Measurements from ENCODE around the gene SOD3.

The SOD3 gene

GRCh38 chr4:24794916-24795665, at the start of gene SOD3:
TSS of gene SOD3 (plus strand) at chr4:24795573. CDS start at chr4:24799522, 3,949 bp downstream.
- no peak for DNase-seq (ENCODE audit: low spot score)

GRCh38 chr4:24747234-24747975, 48.0 kb upstream of the SOD3 start:
- DNase-seq (ENCODE audit: low spot score) = no peak

GRCh38 chr4:24748023-24748422, 47.4 kb upstream of the SOD3 start:
- DNase-seq (ENCODE audit: low spot score) = no peak

- DNase-seq (ENCODE audit: low spot score) = no peak
Measured at GRCh38 chr4:24748758-24749350, 46.5 kb upstream of the SOD3 start.

- DNase-seq (ENCODE audit: low spot score) = no peak
Measured at GRCh38 chr4:24750106-24750505, 45.3 kb upstream of the SOD3 start.

- DNase-seq (ENCODE audit: low spot score) = no peak
Measured at GRCh38 chr4:24751926-24752539, 43.3 kb upstream of the SOD3 start.

GRCh38 chr4:24753519-24753918, 41.9 kb upstream of the SOD3 start:
- no peak for DNase-seq (ENCODE audit: low spot score)

- DNase-seq (ENCODE audit: low spot score) = no peak
Measured at GRCh38 chr4:24754571-24754970, 40.8 kb upstream of the SOD3 start.

- no peak for DNase-seq (ENCODE audit: low spot score)
Measured at GRCh38 chr4:24763631-24764297, 31.6 kb upstream of the SOD3 start.

- DNase-seq (ENCODE audit: low spot score) = no peak
Measured at GRCh38 chr4:24764345-24764744, 31.0 kb upstream of the SOD3 start.

GRCh38 chr4:24765376-24765988, 29.9 kb upstream of the SOD3 start:
- no peak for DNase-seq (ENCODE audit: low spot score)

- no peak for DNase-seq (ENCODE audit: low spot score)
Measured at GRCh38 chr4:24768006-24768405, 27.4 kb upstream of the SOD3 start.

GRCh38 chr4:24768604-24769003, 26.8 kb upstream of the SOD3 start:
- no peak for DNase-seq (ENCODE audit: low spot score)

GRCh38 chr4:24769571-24769970, 25.8 kb upstream of the SOD3 start:
- no peak for DNase-seq (ENCODE audit: low spot score)

- no peak for DNase-seq (ENCODE audit: low spot score)
Measured at GRCh38 chr4:24770032-24770584, 25.3 kb upstream of the SOD3 start.

GRCh38 chr4:24770667-24771066, 24.7 kb upstream of the SOD3 start:
- no peak for DNase-seq (ENCODE audit: low spot score)

- no peak for DNase-seq (ENCODE audit: low spot score)
Measured at GRCh38 chr4:24771241-24771640, 24.1 kb upstream of the SOD3 start.

GRCh38 chr4:24772061-24772705, 23.2 kb upstream of the SOD3 start:
- no peak for DNase-seq (ENCODE audit: low spot score)

GRCh38 chr4:24772952-24773351, 22.4 kb upstream of the SOD3 start:
- DNase-seq (ENCODE audit: low spot score) = no peak

- no peak for DNase-seq (ENCODE audit: low spot score)
Measured at GRCh38 chr4:24774452-24774851, 20.9 kb upstream of the SOD3 start.

Data from CD4-positive, alpha-beta T cell treated with Interleukin-2 at 100 ng/mL for 4 hours (primary cell).